H9 (cell line): Measurements from ENCODE around the gene PLEKHA8. TPM values are rescaled to one million over a fixed set of nuclear protein-coding genes. Genes with fewer than 3 reads are reported as not detected.

Source experiments
- DNase-seq: peaks from one replicate; pipeline ENCODE4 v3.0.0-alpha.2; 2017
- H2AFZ ChIP-seq: one replicate; pipeline ENCODE4 v1.6.1; 2013; ENCODE audit warnings: mild to moderate bottlenecking, low read length, control low read depth, moderate library complexity
- H2AK5ac ChIP-seq: 2 replicates; pipeline ENCODE4 v1.6.1; 2013; ENCODE audit warnings: low read length, control low read depth, mixed read lengths; ENCODE audit not compliant: insufficient read length
- H2BK120ac ChIP-seq: one replicate; pipeline ENCODE4 v1.6.1; 2013; ENCODE audit warnings: low read depth, mild to moderate bottlenecking, low read length, control low read depth, inconsistent platforms; ENCODE audit not compliant: poor library complexity, severe bottlenecking
- H2BK12ac ChIP-seq: 2 replicates; pipeline ENCODE4 v1.6.1; 2013; ENCODE audit warnings: low read length, control low read depth, mixed read lengths, low read depth; ENCODE audit not compliant: insufficient read length
- H2BK15ac ChIP-seq: 2 replicates; pipeline ENCODE4 v1.6.1; 2013; ENCODE audit warnings: low read depth, low read length, control low read depth
- H2BK20ac ChIP-seq: one replicate; pipeline ENCODE4 v1.6.1; 2013; ENCODE audit warnings: low read depth, mild to moderate bottlenecking, low read length, control low read depth, inconsistent platforms; ENCODE audit not compliant: poor library complexity, severe bottlenecking
- H2BK5ac ChIP-seq: 2 replicates; pipeline ENCODE4 v1.6.1; 2013; ENCODE audit warnings: low read length, control low read depth, mixed read lengths; ENCODE audit not compliant: insufficient read length
- H3K14ac ChIP-seq: 2 replicates; pipeline ENCODE4 v1.6.1; 2013; ENCODE audit warnings: low read length, control low read depth; ENCODE audit not compliant: insufficient read depth
- H3K18ac ChIP-seq: 2 replicates; pipeline ENCODE4 v1.6.1; 2013; ENCODE audit warnings: low read depth, mild to moderate bottlenecking, mixed read lengths, low read length, control low read depth; ENCODE audit not compliant: insufficient read length
- H3K23ac ChIP-seq: 2 replicates; pipeline ENCODE4 v1.6.1; 2013; ENCODE audit warnings: low read length, control low read depth, mixed read lengths, low read depth; ENCODE audit not compliant: insufficient read length
- H3K23me2 ChIP-seq: 2 replicates; pipeline ENCODE4 v1.6.1; 2013; ENCODE audit warnings: low read depth, mild to moderate bottlenecking, mixed read lengths, low read length, control low read depth; ENCODE audit not compliant: insufficient read length, poor library complexity, severe bottlenecking
- H3K27ac ChIP-seq: 2 replicates; pipeline ENCODE4 v1.5.1; 2013; ENCODE audit warnings: low read length, control low read depth, mixed read lengths, low read depth; ENCODE audit not compliant: insufficient read length
- H3K27me3 ChIP-seq: 2 replicates; pipeline ENCODE4 v1.6.1; 2013; ENCODE audit warnings: low read length, control low read depth, inconsistent platforms; ENCODE audit not compliant: insufficient read depth
- H3K4ac ChIP-seq: 2 replicates; pipeline ENCODE4 v1.6.1; 2013; ENCODE audit warnings: low read depth, mild to moderate bottlenecking, control low read depth, inconsistent platforms, low read length, moderate library complexity
- H3K4me1 ChIP-seq: 2 replicates; pipeline ENCODE4 v1.6.1; 2013; ENCODE audit warnings: low read length, control low read depth, inconsistent platforms; ENCODE audit not compliant: insufficient read depth
- H3K4me2 ChIP-seq: 2 replicates; pipeline ENCODE4 v1.6.1; 2013; ENCODE audit warnings: low read length, control low read depth, mixed read lengths; ENCODE audit not compliant: insufficient read length, insufficient read depth
- H3K56ac ChIP-seq: 2 replicates; pipeline ENCODE4 v1.6.1; 2013; ENCODE audit warnings: low read depth, mild to moderate bottlenecking, mixed read lengths, low read length, control low read depth; ENCODE audit not compliant: insufficient read length
- H3K79me1 ChIP-seq: 2 replicates; pipeline ENCODE4 v1.6.1; 2013; ENCODE audit warnings: low read depth, mild to moderate bottlenecking, moderate library complexity, low read length, control low read depth, inconsistent platforms; ENCODE audit not compliant: insufficient read depth, poor library complexity, severe bottlenecking
- H3K79me2 ChIP-seq: 2 replicates; pipeline ENCODE4 v1.6.1; 2013; ENCODE audit warnings: low read length, control low read depth, inconsistent platforms; ENCODE audit not compliant: insufficient read depth
- H3K9ac ChIP-seq: 2 replicates; pipeline ENCODE4 v1.6.1; 2013; ENCODE audit warnings: low read length, control low read depth, mixed read lengths; ENCODE audit not compliant: insufficient read length; ENCODE audit errors: extremely low read depth
- H3K9me3 ChIP-seq: one replicate; pipeline ENCODE4 v1.6.1; 2013; ENCODE audit warnings: low read depth, low read length, inconsistent platforms; ENCODE audit not compliant: control insufficient read depth
- H3T11ph ChIP-seq: one replicate; pipeline ENCODE4 v1.6.1; 2013; ENCODE audit warnings: mild to moderate bottlenecking, low read length, control low read depth, inconsistent platforms
- H4K20me1 ChIP-seq: one replicate; pipeline ENCODE4 v1.6.1; 2013; ENCODE audit not compliant: control insufficient read depth, insufficient read length, insufficient read depth
- H4K5ac ChIP-seq: 2 replicates; pipeline ENCODE4 v1.6.1; 2013; ENCODE audit warnings: low read depth, mild to moderate bottlenecking, mixed read lengths, low read length, control low read depth; ENCODE audit not compliant: insufficient read length
- H4K8ac ChIP-seq: replicated peaks from 2 replicates; pipeline ENCODE4 v1.6.1; 2013; ENCODE audit warnings: low read length, control low read depth, mixed read lengths, low read depth; ENCODE audit not compliant: insufficient read length
- H4K91ac ChIP-seq: 2 replicates; pipeline ENCODE4 v1.6.1; 2013; ENCODE audit warnings: low read depth, mild to moderate bottlenecking, moderate library complexity, mixed read lengths, low read length, control low read depth; ENCODE audit not compliant: insufficient read length
- H3K27ac Mint-ChIP-seq, 3 experiments: 2 replicates in 2 of 3; 3 replicates in 1 of 3; pipeline ENCODE4 v1.8.0; 2020 to 2021; ENCODE audit warnings: mixed read lengths in 3 of 3, mild to moderate bottlenecking in 1 of 3, moderate library complexity in 1 of 3
- H3K27me3 Mint-ChIP-seq: 2 replicates; pipeline ENCODE4 v1.8.0; 2021; ENCODE audit warnings: low read depth, mild to moderate bottlenecking, moderate library complexity, mixed read lengths
- H3K36me3 Mint-ChIP-seq, 3 experiments: 2 replicates in 2 of 3; 3 replicates in 1 of 3; pipeline ENCODE4 v1.8.0; 2020 to 2021; ENCODE audit warnings: low read depth in 3 of 3, mixed read lengths in 3 of 3; ENCODE audit not compliant: insufficient read depth in 1 of 3
- H3K4me1 Mint-ChIP-seq, 2 experiments: 2 replicates each; pipeline ENCODE4 v1.8.0; 2020; ENCODE audit warnings: mixed read lengths in 2 of 2
- H3K4me3 Mint-ChIP-seq, 2 experiments: 2 replicates in 1 of 2; 3 replicates in 1 of 2; pipeline ENCODE4 v1.8.0; 2020 to 2021; ENCODE audit warnings: mild to moderate bottlenecking in 2 of 2, mixed read lengths in 2 of 2, moderate library complexity in 1 of 2
- H3K9me3 Mint-ChIP-seq, 2 experiments: 2 replicates in 1 of 2; 3 replicates in 1 of 2; pipeline ENCODE4 v1.8.0; 2020; ENCODE audit warnings: mild to moderate bottlenecking in 2 of 2, mixed read lengths in 2 of 2, moderate library complexity in 1 of 2
- CTCF ChIP-seq: fragments of 200-600 bp; sonication (generic); conservative IDR thresholded peaks from 3 replicates; pipeline ENCODE4 v1.8.0; 2021; ENCODE audit warnings: antibody characterized with exemption, mild to moderate bottlenecking
- WGBS: extraction: QIAGEN DNeasy Blood & Tissue Kit; methylation state at CpG from one replicate; pipeline ENCODE4 v1.1.7; 2013; ENCODE audit warnings: missing lambda C conversion rate, low lambda C conversion rate, mixed read lengths; ENCODE audit not compliant: insufficient read length; ENCODE audit errors: extremely low coverage; 5-methylcytosine and 5-hydroxymethylcytosine counted together
- total RNA-seq: library from RNA; stranded (reverse); gene quantifications from 2 replicates; pipeline ENCODE4 v1.2.1, GENCODE V29; 2021

The PLEKHA8 gene
- total RNA-seq, 1 experiment from 2014 or later: 37.0 TPM

DNA sequence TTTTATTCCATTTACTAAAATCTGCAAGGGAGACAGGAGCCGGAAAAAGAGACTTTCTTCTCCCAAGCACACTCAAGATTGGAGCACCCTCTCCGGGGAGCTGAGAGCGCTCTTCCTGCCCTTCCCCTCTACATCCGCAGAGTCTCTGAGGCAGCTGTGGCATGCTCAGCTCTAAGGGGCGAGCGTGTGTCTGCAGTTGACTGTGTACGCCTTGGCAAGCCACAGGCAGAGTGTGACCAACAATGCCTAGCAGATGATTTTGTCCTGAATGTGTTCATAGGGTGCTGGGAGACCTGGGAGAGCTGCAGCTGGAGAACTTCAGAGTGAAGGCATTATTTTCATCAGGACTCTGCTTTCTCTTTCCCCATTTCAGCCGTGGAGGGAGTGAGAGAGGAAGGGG, 127.3 kb downstream of the PLEKHA8 start:
- no peak overlapping the region for H4K5ac ChIP-seq
- DNase-seq: no peak

More for the DNA sequence above, 127.3 kb downstream of the PLEKHA8 start:
- Histone ChIP-seq H3K9ac (no peak overlapping the region), H2BK120ac (no peak overlapping the region), H2BK5ac (no peak overlapping the region), H2BK20ac (no peak overlapping the region), H3K56ac (no peak overlapping the region), H3K4me2 (no peak overlapping the region), H3K79me1 (no peaks in the 10 kb centered on the region), H3K23me2 (no peaks in the 10 kb centered on the region), H3K4ac (no peak overlapping the region), H2BK12ac (no peak overlapping the region), H3K27ac (no peak overlapping the region), H3K18ac (no peak overlapping the region), H4K20me1 (no peaks in the 10 kb centered on the region), H3K4me1 (peaks cover 5% of the 10 kb centered on the region; the same call in 1 of the 2 replicates), H4K8ac (no peak overlapping the region), H3K14ac (no peak overlapping the region), H3K23ac (no peak overlapping the region), H3K9me3 (no peaks in the 10 kb centered on the region), H3T11ph (no peak overlapping the region), H3K79me2 (no peaks in the 10 kb centered on the region), H2AK5ac (no peak overlapping the region), H4K91ac (no peak overlapping the region), H2AFZ (no peak overlapping the region), H2BK15ac (no peak overlapping the region), H3K27me3 (no peaks in the 10 kb centered on the region)
- H3K27me3 Mint-ChIP-seq: no peaks in the 10 kb centered on the region
- peak overlapping the region in 1 of 3 experiments; percentile 69; a peak in 2 of 7 replicates for H3K27ac Mint-ChIP-seq
- H3K36me3 Mint-ChIP-seq: peaks cover 0 to 2% (median 0%) of the 10 kb centered on the region in 3 experiments; a peak in 1 of 7 replicates
- peaks cover 20 to 36% of the 10 kb centered on the region in 2 experiments for H3K4me1 Mint-ChIP-seq
- H3K4me3 Mint-ChIP-seq: no peak overlapping the region
- H3K9me3 Mint-ChIP-seq: no peaks in the 10 kb centered on the region
- TF ChIP-seq CTCF: no peak
- no CpG with 5 or more reads among the region's 8 CpGs for WGBS
